Adrenal gland (tissue), 12 donors: ENCODE data around the gene C1QL3. TPM values are rescaled to one million over a fixed set of nuclear protein-coding genes. Genes with fewer than 3 reads are reported as not detected.

ENCODE experiments used
- DNase-seq, 7 donors: peaks; one replicate each; pipeline ENCODE4 v3.0.0-alpha.2; 2019 to 2020
- H3K27ac ChIP-seq, 5 donors: fragments of 200-600 bp; sonication (generic) in 4 of 5; 1 replicate in 3 of 5; 2 replicates in 2 of 5; pipeline versions ENCODE4 v1.5.1 to v1.8.0; 2016 to 2020; ENCODE audit warnings: mild to moderate bottlenecking in 1 of 5
- H3K27me3 ChIP-seq: fragments of 200-600 bp; 2 replicates; pipeline ENCODE4 v1.8.0; 2021
- H3K36me3 ChIP-seq, 2 donors: fragments of 200-600 bp; replicated peaks in 1 of 2; 1 replicate in 1 of 2; 2 replicates in 1 of 2; pipeline versions ENCODE4 v1.5.1 to v1.8.0; 2018 to 2022
- H3K4me1 ChIP-seq, 2 donors: fragments of 200-600 bp; replicated peaks in 1 of 2; 1 replicate in 1 of 2; 2 replicates in 1 of 2; pipeline versions ENCODE4 v1.5.1 to v1.8.0; 2018 to 2021
- H3K4me3 ChIP-seq, 4 donors: fragments of 200-600 bp; sonication (generic) in 3 of 4; one replicate each; pipeline ENCODE4 v1.5.1; 2016 to 2018
- H3K9me3 ChIP-seq, 3 donors: fragments of 200-600 bp; sonication (generic) in 1 of 3; replicated peaks in 1 of 3; 1 replicate in 2 of 3; 2 replicates in 1 of 3; pipeline versions ENCODE4 v1.5.1 to v1.8.0; 2016 to 2021
- POLR2A ChIP-seq, 2 donors: fragments of 450-650 bp; IDR thresholded peaks; one replicate each; pipeline ENCODE4 v1.6.1; 2017; ENCODE audit warnings: antibody characterized with exemption in 2 of 2, mild to moderate bottlenecking in 2 of 2, moderate library complexity in 1 of 2
- WGBS, 4 donors: extraction: QIAGEN DNeasy Blood & Tissue Kit in 2 of 4; methylation state at CpG; one replicate each; pipeline versions ENCODE4 v1.1.5 to v1.1.7; 2013 to 2017; 5-methylcytosine and 5-hydroxymethylcytosine counted together
- intact Hi-C, 2 donors: fragments of 100-400 bp; cut with DNase I; formaldehyde crosslinking; loops; one replicate each; pipeline versions ENCODE4 v1.14.1 to v1.15.0; 2022 to 2023
- polyA plus RNA-seq, 3 donors: library from polyadenylated mRNA; stranded (reverse); fragments of 200-250 nt in 2 of 3; fragments of 350-450 nt in 1 of 3; fragmentation: Illumina TruSeq in 1 of 3; extraction: RNeasy Lipid Tissue Mini Kit (QIAGEN cat#74804) in 1 of 3; gene quantifications; one replicate each; pipeline ENCODE4 v1.2.3, GENCODE V29; 2013 to 2014
- total RNA-seq, 9 donors: library from RNA; depleted of rRNA in 4 of 9; stranded (reverse); fragments of >200 nt in 4 of 9; fragments of 120-200 nt in 1 of 9; fragmentation: NEBNext Ultra II Directional in 1 of 9; extraction: Animal tissue kit (Norgen Biotek cat#: 25700) in 1 of 9; gene quantifications; one replicate each; pipeline versions ENCODE4 v1.1.0 to v1.2.4, GENCODE V29; 2013 to 2023
- TF ChIP-seq, protein P1 (sequence below), 6 experiments: fragments of 450-650 bp in 4 of 6; fragments of 200-600 bp in 2 of 6; sonication (generic) in 1 of 6; IDR thresholded peaks; 1 replicate in 5 of 6; 2 replicates in 1 of 6; pipeline versions ENCODE4 v1.5.1 to v1.8.0; 2016 to 2021; ENCODE audit warnings: antibody characterized with exemption in 6 of 6, mild to moderate bottlenecking in 2 of 6, moderate library complexity in 1 of 6
- donor health status: healthy with polysubstance abuse.
- donor health status: Bipolar disorder and iron deficiency.
- donor health status: DM: yes; HTN: yes; CAD: no.
- donor health status: DM: no; HTN: no; CAD: no.
- donor health status: DM: no; HTN: no; CAD: no.
- donor health status: DM: yes; HTN: yes; CAD: no.

Gene C1QL3
- total and polyA plus RNA-seq, 12 donors = 0.11 to 1.3 (median 0.49) TPM; not detected in 6

DNA sequence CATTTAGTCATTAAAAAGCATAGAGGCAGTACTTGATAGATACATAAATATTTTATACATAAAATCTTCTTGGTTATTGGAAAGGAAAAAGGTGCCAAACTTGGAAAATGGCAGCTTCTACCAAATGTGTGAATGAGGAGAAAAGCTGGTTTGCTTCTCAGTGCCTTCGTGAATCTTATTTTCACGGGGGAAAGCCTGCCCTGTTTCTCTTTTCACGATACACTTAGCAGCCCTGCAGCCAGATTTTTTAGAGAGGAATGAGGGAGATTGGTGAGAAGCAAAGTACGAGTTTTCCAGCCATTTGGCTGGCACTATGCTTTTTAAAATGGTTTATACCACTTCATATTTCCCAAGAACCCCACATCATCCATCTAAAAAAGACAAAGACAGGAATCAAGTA, 22.9 kb upstream of the C1QL3 start:
- no peak for DNase-seq
- no peaks in the 10 kb centered on the region for H3K4me1 ChIP-seq
- H3K36me3 ChIP-seq = no peaks in the 10 kb centered on the region
- H3K9me3 ChIP-seq = no peaks in the 10 kb centered on the region
- TF ChIP-seq, protein P1, sequence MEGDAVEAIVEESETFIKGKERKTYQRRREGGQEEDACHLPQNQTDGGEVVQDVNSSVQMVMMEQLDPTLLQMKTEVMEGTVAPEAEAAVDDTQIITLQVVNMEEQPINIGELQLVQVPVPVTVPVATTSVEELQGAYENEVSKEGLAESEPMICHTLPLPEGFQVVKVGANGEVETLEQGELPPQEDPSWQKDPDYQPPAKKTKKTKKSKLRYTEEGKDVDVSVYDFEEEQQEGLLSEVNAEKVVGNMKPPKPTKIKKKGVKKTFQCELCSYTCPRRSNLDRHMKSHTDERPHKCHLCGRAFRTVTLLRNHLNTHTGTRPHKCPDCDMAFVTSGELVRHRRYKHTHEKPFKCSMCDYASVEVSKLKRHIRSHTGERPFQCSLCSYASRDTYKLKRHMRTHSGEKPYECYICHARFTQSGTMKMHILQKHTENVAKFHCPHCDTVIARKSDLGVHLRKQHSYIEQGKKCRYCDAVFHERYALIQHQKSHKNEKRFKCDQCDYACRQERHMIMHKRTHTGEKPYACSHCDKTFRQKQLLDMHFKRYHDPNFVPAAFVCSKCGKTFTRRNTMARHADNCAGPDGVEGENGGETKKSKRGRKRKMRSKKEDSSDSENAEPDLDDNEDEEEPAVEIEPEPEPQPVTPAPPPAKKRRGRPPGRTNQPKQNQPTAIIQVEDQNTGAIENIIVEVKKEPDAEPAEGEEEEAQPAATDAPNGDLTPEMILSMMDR (IDR thresholded peaks at IDR 0.05) = no peak
- no peak for TF ChIP-seq POLR2A (IDR thresholded peaks at IDR 0.05)
- 75 to 82% (median 77%) methylated on average over 4 of the region's 4 CpGs for WGBS, 4 donors
- no peaks in the 10 kb centered on the region for H3K27me3 ChIP-seq
- H3K4me3 ChIP-seq = no peak overlapping the region
- H3K27ac ChIP-seq = no peak overlapping the region
- intact Hi-C loops = loop anchor here in 1 of 2 donors (10.0 kb wide), 1 partner anchor 640 kb away; no protein-coding TSS in a partner anchor

DNA sequence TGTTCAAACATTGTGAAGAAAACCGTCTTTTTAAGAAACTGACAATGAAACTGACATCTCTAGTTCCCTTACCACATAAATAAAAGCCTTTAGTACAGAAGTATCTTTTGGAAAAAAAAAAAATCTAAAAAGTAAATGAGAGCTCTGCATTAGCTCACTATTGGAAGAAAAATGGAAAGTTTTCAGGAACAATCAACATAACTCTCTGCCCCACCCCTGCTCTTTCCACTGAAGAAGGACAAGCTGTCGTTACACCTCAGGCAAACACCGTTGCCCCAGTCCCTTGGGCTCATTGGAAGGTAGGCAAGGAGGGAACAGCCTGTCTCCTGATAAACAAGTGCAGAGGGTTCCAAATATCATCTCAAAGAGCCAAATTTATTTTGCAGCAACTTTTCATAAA, 22.4 kb upstream of the C1QL3 start:
- Histone ChIP-seq H3K27ac (no peak overlapping the region), H3K4me1 (no peaks in the 10 kb centered on the region), H3K4me3 (no peak overlapping the region), H3K9me3 (no peaks in the 10 kb centered on the region), H3K27me3 (no peaks in the 10 kb centered on the region), H3K36me3 (no peaks in the 10 kb centered on the region)
- DNase-seq = no peak
- WGBS, 4 donors = 66 to 73% (median 71%) methylated on average over 3 of the region's 3 CpGs
- TF ChIP-seq POLR2A (IDR thresholded peaks at IDR 0.05) = no peak
- TF ChIP-seq, protein P1 (IDR thresholded peaks at IDR 0.05) = no peak
- intact Hi-C loops = loop anchor here in 1 of 2 donors (10.0 kb wide), 1 partner anchor 639 kb away; no protein-coding TSS in a partner anchor

- DNase-seq = no peak
- intact Hi-C loops = no loop called here
- WGBS, 4 donors = 90 to 91% (median 91%) methylated on average over 5 of the region's 5 CpGs
- Histone ChIP-seq H3K4me1 (no peaks in the 10 kb centered on the region), H3K27ac (no peak overlapping the region), H3K27me3 (no peaks in the 10 kb centered on the region), H3K36me3 (no peaks in the 10 kb centered on the region), H3K4me3 (no peak overlapping the region), H3K9me3 (no peaks in the 10 kb centered on the region)
- no peak for TF ChIP-seq POLR2A (IDR thresholded peaks at IDR 0.05)
- TF ChIP-seq, protein P1 (IDR thresholded peaks at IDR 0.05) = no peak
Observed at GRCh38 chr10:16536155-16536554, 14.5 kb upstream of the C1QL3 start.

GRCh38 chr10:16529853-16530252, 8.2 kb upstream of the C1QL3 start:
- intact Hi-C loops = no loop called here
- Histone ChIP-seq H3K4me3 (no peak overlapping the region), H3K27me3 (no peaks in the 10 kb centered on the region), H3K4me1 (no peaks in the 10 kb centered on the region), H3K27ac (no peak overlapping the region), H3K9me3 (no peaks in the 10 kb centered on the region), H3K36me3 (no peaks in the 10 kb centered on the region)
- 68 to 86% (median 80%) methylated on average over 3 of the region's 3 CpGs for WGBS, 4 donors
- TF ChIP-seq POLR2A (IDR thresholded peaks at IDR 0.05) = no peak
- TF ChIP-seq, protein P1 (IDR thresholded peaks at IDR 0.05) = no peak
- DNase-seq = no peak
